GM13976 (cell line): ENCODE data around the gene TENT5A.

Experiments used
- DNase-seq: peaks from one replicate; pipeline ENCODE4 v3.0.0; 2012; ENCODE audit warnings: low spot score
- CTCF ChIP-seq: IDR thresholded peaks from 2 replicates; pipeline ENCODE4 v1.5.1; 2012; ENCODE audit warnings: borderline replicate concordance, mild to moderate bottlenecking; ENCODE audit not compliant: insufficient read depth; ENCODE audit errors: extremely low read depth, missing control alignments, control extremely low read depth
- in situ Hi-C: fragments of 300-500 bp; cut with MboI; formaldehyde crosslinking; loops from one replicate; pipeline ENCODE4 v1.12.0; 2022; ENCODE audit warnings: low sequenced_read_pairs, mixed read lengths, inconsistent platforms; ENCODE audit not compliant: unreplicated experiment

Gene TENT5A

GRCh38 chr6:81713205-81713604, 39.3 kb downstream of the TENT5A start:
- in situ Hi-C loops, result no loop called here
- DNase-seq, result no peak
- no peak for TF ChIP-seq CTCF

GRCh38 chr6:81708113-81708699, 44.3 kb downstream of the TENT5A start:
- in situ Hi-C loops, result no loop called here
- DNase-seq, result no peak
- no peak for TF ChIP-seq CTCF

GRCh38 chr6:81704700-81705099, 47.8 kb downstream of the TENT5A start:
- in situ Hi-C loops, result no loop called here
- TF ChIP-seq CTCF, result no peak
- DNase-seq, result no peak

GRCh38 chr6:81700414-81700813, 52.1 kb downstream of the TENT5A start:
- in situ Hi-C loops, result no loop called here
- no peak for TF ChIP-seq CTCF
- no peak for DNase-seq

- no peak for DNase-seq
- in situ Hi-C loops, result no loop called here
- no peak for TF ChIP-seq CTCF
Observed at GRCh38 chr6:81697559-81697958, 54.9 kb downstream of the TENT5A start.

- in situ Hi-C loops, result no loop called here
- TF ChIP-seq CTCF, result no peak
- DNase-seq, result no peak
Observed at GRCh38 chr6:81696524-81696923, 56.0 kb downstream of the TENT5A start.
